HK-2 (cell line): ENCODE measurements around the gene CPO.

ENCODE experiments used
- DNase-seq: peaks from one replicate; pipeline ENCODE4 v3.0.0-alpha.2; 2018; ENCODE audit not compliant: unreplicated experiment

Gene CPO

GRCh38 chr2:206971805-206972204 lies 32.5 kb downstream of the CPO start:
- DNase-seq: no peak

GRCh38 chr2:206974551-206974950 lies 35.2 kb downstream of the CPO start:
- DNase-seq: no peak

GRCh38 chr2:206978746-206979145 lies 39.4 kb downstream of the CPO start:
- no peak for DNase-seq

GRCh38 chr2:206979365-206979764 lies 40.0 kb downstream of the CPO start:
- DNase-seq: no peak

- no peak for DNase-seq
These were observed 40.6 kb downstream of the CPO start for GRCh38 chr2:206979922-206980321.

GRCh38 chr2:206980413-206980812 lies 41.1 kb downstream of the CPO start:
- no peak for DNase-seq

- no peak for DNase-seq
These were observed 41.9 kb downstream of the CPO start for GRCh38 chr2:206981086-206981674.

GRCh38 chr2:206981739-206982340 lies 42.5 kb downstream of the CPO start:
- DNase-seq: peak; percentile 71

GRCh38 chr2:206982360-206982955 lies 43.1 kb downstream of the CPO start:
- DNase-seq: no peak

GRCh38 chr2:206983161-206983859 lies 44.0 kb downstream of the CPO start:
- no peak for DNase-seq

- DNase-seq: no peak
These were observed 44.9 kb downstream of the CPO start for GRCh38 chr2:206984206-206984605.

GRCh38 chr2:206986943-206987342 lies 47.6 kb downstream of the CPO start:
- DNase-seq: no peak

- no peak for DNase-seq
These were observed 48.5 kb downstream of the CPO start for GRCh38 chr2:206987810-206988209.

GRCh38 chr2:206988884-206989283 lies 49.6 kb downstream of the CPO start:
- DNase-seq: no peak

- peak; percentile 33 for DNase-seq
These were observed 50.0 kb downstream of the CPO start for GRCh38 chr2:206989311-206989710.

- DNase-seq: no peak
These were observed 51.0 kb downstream of the CPO start for GRCh38 chr2:206990360-206990759.

GRCh38 chr2:206991070-206991469 lies 51.8 kb downstream of the CPO start:
- DNase-seq: no peak

GRCh38 chr2:206993396-206993911 lies 54.1 kb downstream of the CPO start:
- DNase-seq: no peak

- no peak for DNase-seq
These were observed 54.6 kb downstream of the CPO start for GRCh38 chr2:206993964-206994363.

- DNase-seq: no peak
These were observed 57.3 kb downstream of the CPO start for GRCh38 chr2:206996556-206997065.

GRCh38 chr2:207008105-207008990 lies 69.0 kb downstream of the CPO start:
- no peak for DNase-seq
